ENCODE measurements around the gene MSI1. TPM values are rescaled to one million over a fixed set of nuclear protein-coding genes. Genes with fewer than 3 reads are reported as not detected.
A peak's percentile ranks its signal among the peaks of the same experiment; 100 is the strongest.

MSI1 gene
- total RNA-seq, 1 experiment from 2014 or later = 3.6 TPM

- Histone ChIP-seq H3K36me3 (ENCODE audit: insufficient read depth, low read length, poor library complexity, severe bottlenecking) (no peaks in the 10 kb centered on the region), H3K4me1 (ENCODE audit: insufficient read depth, low read length, poor library complexity, severe bottlenecking) (no peaks in the 10 kb centered on the region), H3K9me3 (ENCODE audit: low read depth, low read length, poor library complexity, severe bottlenecking) (no peaks in the 10 kb centered on the region), H3K4me3 (ENCODE audit: low read depth, low read length, poor library complexity, severe bottlenecking) (no peak overlapping the region), H3K27ac (ENCODE audit: low read depth, low read length, poor library complexity, severe bottlenecking) (no peak overlapping the region), H3K27me3 (replicated peaks; ENCODE audit: insufficient read depth, low read depth, low read length, poor library complexity) (peaks cover 61% of the 10 kb centered on the region)
- CTCF ChIA-PET = interaction anchor here (0.6 kb wide), 1 partner anchor 69 kb away, joined by 5 read pairs; no protein-coding TSS in a partner anchor
- POLR2A ChIA-PET (ENCODE audit: low non-redundant PET) = no interaction called here
- BruUV-seq (replicated peaks) = no TSS peak
- no peak for DNase-seq (ENCODE audit: low spot score)
- TF ChIP-seq EZH2 (IDR thresholded peaks at IDR 0.05; ENCODE audit: borderline replicate concordance, low read depth, low read length, poor library complexity, severe bottlenecking) (no peak), CTCF (conservative IDR thresholded peaks at IDR 0.05; ENCODE audit: low read depth, low read length) (no peak)
- intact Hi-C loops (cut with micrococcal nuclease; ENCODE audit: unreplicated experiment) = no loop called here
Observed at GRCh38 chr12:120370343-120371243, 1.6 kb upstream of the MSI1 start.

- no peak overlapping the region for H3K27ac ChIP-seq (ENCODE audit: low read depth, low read length, poor library complexity, severe bottlenecking)
- ChIA-PET CTCF (no interaction called here), POLR2A (ENCODE audit: low non-redundant PET) (interaction anchor here (0.6 kb wide), 1 partner anchor 78 kb away, joined by 7 read pairs; the partner anchor contains the start of gene RNU4-2)
- H3K27me3 ChIP-seq (replicated peaks; ENCODE audit: insufficient read depth, low read depth, low read length, poor library complexity) = peaks cover 53% of the 10 kb centered on the region
- H3K9me3 ChIP-seq (ENCODE audit: low read depth, low read length, poor library complexity, severe bottlenecking) = no peaks in the 10 kb centered on the region
- intact Hi-C loops (cut with micrococcal nuclease; ENCODE audit: unreplicated experiment) = no loop called here
- no peaks in the 10 kb centered on the region for H3K4me1 ChIP-seq (ENCODE audit: insufficient read depth, low read length, poor library complexity, severe bottlenecking)
- TF ChIP-seq EZH2 (IDR thresholded peaks at IDR 0.05; ENCODE audit: borderline replicate concordance, low read depth, low read length, poor library complexity, severe bottlenecking) (peak; percentile 81), CTCF (conservative IDR thresholded peaks at IDR 0.05; ENCODE audit: low read depth, low read length) (no peak)
- DNase-seq (ENCODE audit: low spot score) = no peak
- H3K36me3 ChIP-seq (ENCODE audit: insufficient read depth, low read length, poor library complexity, severe bottlenecking) = no peaks in the 10 kb centered on the region
- peak overlapping the region; percentile 57 for H3K4me3 ChIP-seq (ENCODE audit: low read depth, low read length, poor library complexity, severe bottlenecking)
- BruUV-seq (replicated peaks) = no TSS peak
Observed at GRCh38 chr12:120369603-120370342, 809 bp upstream of the MSI1 start.

- Histone ChIP-seq H3K4me3 (ENCODE audit: low read depth, low read length, poor library complexity, severe bottlenecking) (peak overlapping the region; percentile 57), H3K4me1 (ENCODE audit: insufficient read depth, low read length, poor library complexity, severe bottlenecking) (peaks cover 3% of the 10 kb centered on the region), H3K9me3 (ENCODE audit: low read depth, low read length, poor library complexity, severe bottlenecking) (no peaks in the 10 kb centered on the region), H3K27ac (ENCODE audit: low read depth, low read length, poor library complexity, severe bottlenecking) (no peak overlapping the region), H3K27me3 (replicated peaks; ENCODE audit: insufficient read depth, low read depth, low read length, poor library complexity) (peaks cover 51% of the 10 kb centered on the region), H3K36me3 (ENCODE audit: insufficient read depth, low read length, poor library complexity, severe bottlenecking) (no peaks in the 10 kb centered on the region)
- intact Hi-C loops (cut with micrococcal nuclease; ENCODE audit: unreplicated experiment) = no loop called here
- no peak for DNase-seq (ENCODE audit: low spot score)
- no TSS peak for BruUV-seq (replicated peaks)
- TF ChIP-seq EZH2 (IDR thresholded peaks at IDR 0.05; ENCODE audit: borderline replicate concordance, low read depth, low read length, poor library complexity, severe bottlenecking) = peak; percentile 10
- no peak for TF ChIP-seq CTCF (conservative IDR thresholded peaks at IDR 0.05; ENCODE audit: low read depth, low read length)
- CTCF ChIA-PET = interaction anchor here (1.6 kb wide), 1 partner anchor 21 kb away, joined by 4 read pairs; no protein-coding TSS in a partner anchor
- POLR2A ChIA-PET (ENCODE audit: low non-redundant PET) = no interaction called here
Observed at GRCh38 chr12:120367924-120368788, 808 bp downstream of the MSI1 start.
